HG03095 (cell line): ENCODE measurements around the gene ABHD14A.

Experiments
- ATAC-seq: cut with Tn5 transposase; IDR thresholded peaks from one replicate; pipeline ENCODE4 v1.9.1; 2021; ENCODE audit warnings: moderate library complexity; ENCODE audit not compliant: unreplicated experiment

Gene ABHD14A

DNA sequence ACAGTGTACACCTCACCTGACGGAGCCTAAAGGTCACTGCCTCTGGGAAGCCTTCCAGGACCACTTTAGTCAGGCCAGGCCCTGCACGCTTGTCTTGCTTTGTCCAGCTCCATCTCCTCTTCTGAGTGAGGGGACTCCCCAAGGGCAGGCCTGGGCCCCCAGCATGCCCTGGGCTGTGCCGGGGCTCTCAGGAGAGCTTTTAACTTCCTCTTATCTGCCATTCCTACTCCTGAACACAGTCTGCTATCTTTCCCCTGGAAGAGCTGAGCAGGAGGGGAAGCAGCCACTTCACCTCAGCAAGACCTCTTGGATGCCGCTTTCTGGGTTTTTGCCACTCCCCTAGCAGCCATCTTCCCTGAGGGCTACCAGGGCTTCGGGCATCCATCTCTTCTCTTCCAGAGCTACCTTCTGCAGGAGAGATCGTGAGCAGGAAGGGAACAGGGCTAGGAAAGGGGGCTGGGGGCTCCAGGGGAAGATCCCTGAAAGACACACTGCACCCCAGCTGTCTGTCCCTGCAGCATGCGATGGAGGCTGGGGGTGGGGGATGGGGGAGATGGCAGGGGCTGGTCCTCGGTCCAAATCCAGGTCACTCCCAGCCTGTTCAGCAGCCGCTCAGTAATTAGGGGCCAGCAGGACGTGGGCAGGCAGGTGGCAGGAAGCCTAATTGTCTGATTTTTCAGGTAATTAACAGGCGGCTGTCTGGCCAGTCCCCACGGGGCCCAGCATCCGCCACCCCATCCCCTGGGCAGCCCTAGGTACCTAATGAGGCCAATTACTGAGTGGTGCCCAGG, 40.8 kb downstream of the ABHD14A start:
- no peak for ATAC-seq

GRCh38 chr3:52017586-52017985, 42.7 kb downstream of the ABHD14A start:
- ATAC-seq: no peak

- ATAC-seq: no peak
Measured at GRCh38 chr3:52018319-52019000, 43.6 kb downstream of the ABHD14A start.

DNA sequence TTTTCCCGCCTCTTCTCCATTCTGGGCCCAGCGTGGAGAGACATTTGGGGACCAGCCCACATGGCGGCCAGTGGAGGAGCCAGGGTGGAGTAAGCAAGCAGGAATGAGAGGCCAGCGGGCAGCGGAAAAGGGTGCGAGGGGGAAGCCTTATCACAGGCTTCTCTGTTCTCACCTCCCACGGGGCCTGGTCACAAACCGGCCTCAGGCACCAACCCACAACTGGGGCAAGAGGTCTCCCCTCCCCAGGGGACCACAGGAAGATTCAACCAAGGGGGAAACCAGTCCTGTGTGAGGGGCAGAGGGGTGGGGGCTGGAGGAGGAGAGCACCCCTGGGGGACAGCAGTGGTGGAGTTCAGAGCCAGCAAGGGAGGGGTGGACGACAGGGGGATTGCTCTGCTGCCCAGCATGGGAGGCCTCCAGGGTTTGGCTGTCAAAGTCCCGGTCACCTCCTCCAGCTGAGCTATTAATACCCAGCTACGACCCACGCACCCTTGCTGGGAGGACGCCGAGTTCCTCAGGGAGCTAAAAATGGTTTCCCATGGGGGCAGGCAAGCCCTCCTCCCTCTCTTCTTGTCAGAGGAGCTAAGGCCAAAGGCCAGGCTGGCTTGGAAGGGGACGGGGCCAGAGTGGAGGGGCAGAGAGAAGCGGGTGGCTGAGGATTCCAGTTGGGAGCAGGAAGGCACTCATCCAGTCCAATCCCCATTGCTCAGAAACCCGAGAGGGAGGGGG, 44.7 kb downstream of the ABHD14A start:
- no peak for ATAC-seq

GRCh38 chr3:52020796-52021195, 45.9 kb downstream of the ABHD14A start:
- ATAC-seq: no peak

DNA sequence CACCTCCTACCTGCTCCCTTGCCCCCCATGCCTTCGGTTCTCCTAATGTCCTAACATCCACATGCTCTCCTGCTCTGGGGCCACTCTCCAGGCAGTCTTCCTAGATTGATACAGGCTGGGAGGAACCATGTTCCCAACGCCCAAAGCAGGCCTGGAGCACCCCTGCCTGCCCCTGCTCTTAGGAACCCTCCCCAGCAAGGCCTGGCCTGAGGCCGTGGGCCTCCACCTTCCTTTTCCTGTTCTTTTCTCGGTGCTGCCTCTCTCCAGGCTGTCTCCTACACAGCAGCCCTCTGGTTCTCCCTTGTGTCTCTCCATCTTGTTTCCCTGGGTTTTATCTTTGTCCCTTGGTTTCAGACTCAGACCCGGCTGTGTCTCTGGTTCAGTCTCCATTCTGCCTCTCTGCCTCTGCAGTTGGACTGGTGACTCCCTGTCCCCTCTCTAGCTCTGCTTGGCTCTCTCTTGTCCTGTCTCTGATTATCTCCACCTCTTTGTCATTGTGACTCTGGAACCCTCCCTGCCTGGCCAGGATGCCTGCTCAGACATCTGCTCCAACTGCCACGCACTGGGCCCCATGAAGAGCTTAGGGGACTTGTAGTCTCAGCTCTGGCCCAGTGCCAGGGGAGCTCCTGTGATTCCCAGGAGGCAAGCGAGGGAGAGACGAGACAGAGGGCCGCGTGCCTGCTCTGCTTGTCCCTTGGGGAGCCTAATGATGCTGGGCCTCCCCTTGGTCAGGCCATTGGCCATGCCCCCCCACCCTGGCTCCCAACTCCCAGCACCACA, 46.8 kb downstream of the ABHD14A start:
- ATAC-seq: no peak

- no peak for ATAC-seq
Measured at GRCh38 chr3:52022323-52023100, 47.6 kb downstream of the ABHD14A start.

- no peak for ATAC-seq
Measured at GRCh38 chr3:52023101-52023770, 48.4 kb downstream of the ABHD14A start.

- peak; percentile 57 for ATAC-seq
Measured at GRCh38 chr3:52023860-52024764, 49.2 kb downstream of the ABHD14A start.

DNA sequence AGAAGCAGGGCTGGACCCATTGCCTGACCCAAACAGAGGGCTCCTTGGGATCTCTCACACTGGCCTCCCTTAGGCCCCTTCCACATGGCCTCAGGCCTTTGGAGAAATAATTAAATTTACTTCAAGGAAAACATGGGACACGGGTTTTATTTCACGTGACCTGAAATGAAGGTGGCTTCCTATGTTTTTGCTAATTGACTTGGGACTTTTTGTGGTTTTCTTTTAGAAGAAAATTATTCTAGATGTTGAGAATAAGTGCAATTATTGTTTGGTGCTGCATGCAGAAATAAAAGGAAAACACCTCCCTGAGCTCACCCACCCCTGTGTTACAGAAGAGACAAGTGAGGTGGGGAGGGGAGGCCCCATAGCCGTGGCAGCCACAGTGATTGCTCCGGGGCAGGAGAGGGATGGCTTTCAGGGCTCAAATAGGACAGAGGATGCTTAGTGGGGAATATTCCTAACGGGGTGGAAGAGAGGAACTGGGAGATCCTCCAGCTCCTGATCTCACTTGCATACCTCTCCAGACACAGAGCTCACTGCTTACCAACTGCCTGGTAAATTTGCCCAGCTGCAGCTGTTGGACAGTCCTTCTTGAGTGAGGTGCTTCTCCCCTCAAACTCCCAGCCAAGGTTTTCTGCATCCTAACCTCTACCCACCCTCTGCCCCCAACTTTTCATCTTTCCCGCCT, 50.0 kb downstream of the ABHD14A start:
- no peak for ATAC-seq

GRCh38 chr3:52025453-52025852, 50.6 kb downstream of the ABHD14A start:
- ATAC-seq: no peak

- ATAC-seq: no peak
Measured at GRCh38 chr3:52026041-52026440, 51.2 kb downstream of the ABHD14A start.

- no peak for ATAC-seq
Measured at GRCh38 chr3:52028572-52028971, 53.7 kb downstream of the ABHD14A start.

- no peak for ATAC-seq
Measured at GRCh38 chr3:52029053-52029452, 54.2 kb downstream of the ABHD14A start.

- no peak for ATAC-seq
Measured at GRCh38 chr3:52029535-52029934, 54.7 kb downstream of the ABHD14A start.
